Stimulated activated CD4-positive, alpha-beta T cell treated with anti-CD3 and anti-CD28 coated beads, TNF-alpha, amount 100 ng/mL, for 1 hour (primary cell): ENCODE data around the gene TTC39B.
A peak's percentile ranks its signal among the peaks of the same experiment; 100 is the strongest.
"Not testable (repeated sequence)": the region's sequence is repeated elsewhere in the genome, so short reads cannot be mapped to it uniquely, and the experiment has no call there.

Experiments used
- DNase-seq, 3 donors: peaks; one replicate each; pipeline ENCODE4 v3.0.0-alpha.2; 2020; ENCODE audit warnings: low read depth in 3 of 3, low spot score in 1 of 3

The TTC39B gene

GRCh38 chr9:15306757-15307522, at the start of gene TTC39B:
TTC39B (minus strand) TSS chr9:15307216; CDS start chr9:15307125, 91 bp downstream.
- DNase-seq: peak; percentile 42 to 62 (median 50)

GRCh38 chr9:15355669-15356068, 48.7 kb upstream of the TTC39B start:
- no peak for DNase-seq

GRCh38 chr9:15354713-15355112, 47.7 kb upstream of the TTC39B start:
- DNase-seq: no peak

- no peak for DNase-seq
Observed at GRCh38 chr9:15353892-15354291, 46.9 kb upstream of the TTC39B start.

- DNase-seq: no peak
Observed at GRCh38 chr9:15352306-15352705, 45.3 kb upstream of the TTC39B start.

GRCh38 chr9:15349892-15350761, 43.1 kb upstream of the TTC39B start:
- DNase-seq: peak in 1 of 3 donors; percentile 2

- no peak for DNase-seq
Observed at GRCh38 chr9:15346837-15347236, 39.8 kb upstream of the TTC39B start.

GRCh38 chr9:15344191-15344590, 37.2 kb upstream of the TTC39B start:
- DNase-seq: no peak

- DNase-seq: no peak
Observed at GRCh38 chr9:15333376-15333881, 26.4 kb upstream of the TTC39B start.

- DNase-seq: no peak
Observed at GRCh38 chr9:15332939-15333338, 25.9 kb upstream of the TTC39B start.

GRCh38 chr9:15329539-15330109, 22.6 kb upstream of the TTC39B start:
- DNase-seq: no peak

- DNase-seq: no peak
Observed at GRCh38 chr9:15328946-15329345, 21.9 kb upstream of the TTC39B start.

- not testable (repeated sequence) for DNase-seq
Observed at GRCh38 chr9:15322695-15323094, 15.7 kb upstream of the TTC39B start.

- not testable (repeated sequence) for DNase-seq
Observed at GRCh38 chr9:15319661-15320060, 12.6 kb upstream of the TTC39B start.

GRCh38 chr9:15317836-15318235, 10.8 kb upstream of the TTC39B start:
- no peak for DNase-seq

- DNase-seq: no peak
Observed at GRCh38 chr9:15311607-15312006, 4.6 kb upstream of the TTC39B start.

GRCh38 chr9:15310107-15310850, 3.3 kb upstream of the TTC39B start:
- DNase-seq: no peak

GRCh38 chr9:15308511-15308910, 1.5 kb upstream of the TTC39B start:
- no peak for DNase-seq

GRCh38 chr9:15307523-15307841, 466 bp upstream of the TTC39B start:
- DNase-seq: no peak

- peak in 1 of 3 donors; percentile 15 for DNase-seq
Observed at GRCh38 chr9:15306068-15306756, 804 bp downstream of the TTC39B start.
